ENCODE measurements around the gene KCTD10.

The KCTD10 gene

DNA sequence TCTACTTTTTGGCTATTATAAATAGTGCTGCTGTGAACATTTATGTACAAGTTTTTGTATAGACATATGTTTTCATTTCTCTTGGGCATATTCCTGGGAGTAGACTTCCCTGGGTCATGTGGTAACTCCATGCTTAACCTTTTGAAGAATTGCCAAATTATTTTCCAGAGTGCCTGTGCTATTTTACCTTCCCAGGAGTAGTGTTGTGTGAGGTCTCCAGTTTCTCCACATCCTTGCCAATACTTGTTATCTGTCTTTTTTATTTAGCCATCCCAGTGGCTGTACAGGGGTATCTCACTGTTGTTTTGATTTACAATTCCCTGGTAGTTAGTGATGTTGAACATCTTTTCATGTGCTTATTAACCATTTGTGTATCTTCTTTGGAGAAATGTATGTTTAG lies 19.2 kb upstream of the KCTD10 start:
- TF ChIP-seq CTCF (IDR thresholded peaks at IDR 0.05; ENCODE audit: low read depth, low read length, missing control alignments), result no peak
- H3K4me3 ChIP-seq (replicated peaks; ENCODE audit: low read depth, low read length), result no peak overlapping the region
- no peak for DNase-seq (ENCODE audit: extremely low read depth, low read depth)

DNA sequence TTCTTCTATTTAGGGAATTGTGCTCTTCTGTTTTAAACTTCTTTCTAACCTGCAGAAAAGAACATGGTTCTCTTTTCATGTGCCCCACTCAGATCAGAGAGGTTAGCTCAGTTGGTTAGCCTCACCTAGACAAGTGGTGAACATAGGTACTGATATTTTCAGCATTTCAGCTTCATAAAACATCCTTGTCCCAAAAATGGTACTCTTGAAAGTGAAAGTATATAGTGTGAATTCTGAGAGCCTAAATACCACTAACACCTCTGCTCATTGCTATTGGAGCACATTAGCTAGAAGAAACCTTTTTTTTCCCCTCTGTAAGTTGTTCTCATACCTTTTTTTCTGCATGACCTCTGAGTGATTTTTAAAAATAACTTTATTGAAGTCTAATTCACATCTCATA lies 17.9 kb upstream of the KCTD10 start:
- no peak for DNase-seq (ENCODE audit: extremely low read depth, low read depth)
- no peak for TF ChIP-seq CTCF (IDR thresholded peaks at IDR 0.05; ENCODE audit: low read depth, low read length, missing control alignments)
- no peak overlapping the region for H3K4me3 ChIP-seq (replicated peaks; ENCODE audit: low read depth, low read length)

DNA sequence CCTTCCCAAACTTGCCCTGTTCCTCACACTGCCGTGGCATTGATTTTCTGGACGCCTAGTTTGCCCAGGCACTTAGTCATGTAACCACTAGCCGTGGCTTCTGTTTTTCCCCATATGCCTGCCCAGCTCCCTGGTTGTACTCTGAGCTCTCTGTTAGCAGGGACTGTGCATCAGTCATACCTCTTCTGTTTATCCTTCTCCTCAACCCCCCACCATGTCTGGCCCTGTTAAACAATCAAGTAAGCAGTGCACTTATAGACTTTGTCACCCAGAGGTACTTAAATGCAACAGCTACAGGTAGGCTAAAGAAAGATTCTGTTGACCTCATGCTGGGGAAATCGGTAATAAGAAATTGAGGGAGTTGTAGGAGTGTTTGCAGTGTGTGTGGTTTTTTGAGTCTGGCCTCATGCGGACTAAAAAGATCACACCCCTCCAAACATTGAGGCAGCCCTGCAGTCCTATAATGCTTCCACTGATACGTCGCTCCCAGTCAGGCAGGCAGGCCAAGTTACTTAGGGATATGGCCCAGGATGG lies 17.3 kb upstream of the KCTD10 start:
- DNase-seq (ENCODE audit: extremely low read depth, low read depth), result no peak
- H3K4me3 ChIP-seq (replicated peaks; ENCODE audit: low read depth, low read length), result no peak overlapping the region
- no peak for TF ChIP-seq CTCF (IDR thresholded peaks at IDR 0.05; ENCODE audit: low read depth, low read length, missing control alignments)

DNA sequence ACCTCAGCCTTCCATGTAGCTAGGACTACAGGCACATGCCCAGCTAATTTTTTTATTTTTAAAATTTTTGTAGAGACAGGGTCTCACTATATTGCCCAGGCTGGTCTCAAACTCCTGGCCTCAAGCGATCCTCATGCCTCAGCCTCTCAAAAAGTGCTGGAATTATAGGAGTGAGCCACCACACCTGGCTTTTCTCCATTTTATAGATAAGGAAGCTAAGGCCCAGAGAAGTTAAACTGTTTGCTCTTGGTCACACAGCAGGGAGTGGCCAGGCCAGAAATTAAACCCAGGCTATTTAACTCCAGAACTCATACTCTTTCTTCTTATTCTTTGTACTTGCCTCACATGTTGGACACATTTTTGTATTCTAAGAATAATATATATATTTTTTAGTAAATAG lies 16.8 kb upstream of the KCTD10 start:
- no peak for DNase-seq (ENCODE audit: extremely low read depth, low read depth)
- no peak for TF ChIP-seq CTCF (IDR thresholded peaks at IDR 0.05; ENCODE audit: low read depth, low read length, missing control alignments)
- H3K4me3 ChIP-seq (replicated peaks; ENCODE audit: low read depth, low read length), result no peak overlapping the region

DNA sequence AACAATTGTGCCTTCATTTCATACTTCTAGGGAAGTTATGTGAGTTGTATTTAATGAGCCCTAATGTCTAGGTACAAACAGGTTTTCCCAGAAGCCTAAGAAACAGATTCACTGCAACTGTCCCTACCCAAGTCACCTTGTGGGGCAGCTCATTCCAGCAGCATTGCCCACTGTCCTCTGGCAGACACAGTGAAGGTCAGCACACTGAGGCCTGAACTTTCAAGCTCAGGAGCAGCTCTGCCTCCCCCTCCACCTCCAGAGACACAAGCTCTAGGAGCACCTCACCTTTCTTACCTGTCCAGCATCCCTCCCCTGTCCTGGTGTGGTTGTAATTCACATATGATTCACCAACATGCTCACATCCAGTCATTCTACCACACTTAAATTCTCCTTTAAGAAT lies 16.0 kb upstream of the KCTD10 start:
- TF ChIP-seq CTCF (IDR thresholded peaks at IDR 0.05; ENCODE audit: low read depth, low read length, missing control alignments), result no peak

GRCh38 chr12:109492371-109492770 lies 15.3 kb upstream of the KCTD10 start:
- no peak for DNase-seq (ENCODE audit: extremely low read depth, low read depth)
- TF ChIP-seq CTCF (IDR thresholded peaks at IDR 0.05; ENCODE audit: low read depth, low read length, missing control alignments), result no peak
- H3K4me3 ChIP-seq (replicated peaks; ENCODE audit: low read depth, low read length), result no peak overlapping the region

More for the DNA sequence above, 16.0 kb upstream of the KCTD10 start:
- no peak for DNase-seq (ENCODE audit: extremely low read depth, low read depth)
- no peak overlapping the region for H3K4me3 ChIP-seq (replicated peaks; ENCODE audit: low read depth, low read length)

- no peak for DNase-seq (ENCODE audit: extremely low read depth, low read depth)
Measured at GRCh38 chr12:109491671-109492070, 14.6 kb upstream of the KCTD10 start.

More at GRCh38 chr12:109491671-109492070, 14.6 kb upstream of the KCTD10 start:
- TF ChIP-seq CTCF (IDR thresholded peaks at IDR 0.05; ENCODE audit: low read depth, low read length, missing control alignments), result no peak
- H3K4me3 ChIP-seq (replicated peaks; ENCODE audit: low read depth, low read length), result no peak overlapping the region

Measured in HFF-Myc (cell line).